ENCODE measurements around the gene LRFN4. TPM values are rescaled to one million over a fixed set of nuclear protein-coding genes. Genes with fewer than 3 reads are reported as not detected.
A peak's percentile ranks its signal among the peaks of the same experiment; 100 is the strongest.

The LRFN4 gene
- total and polyA plus RNA-seq, 10 of the 15 experiments (the other 5 are each of a cell fraction or from before 2014, with no cell fraction given): 0.03 to 43.8 (median 4.9) TPM

GRCh38 chr11:66840317-66841091 is 16.4 kb upstream of the LRFN4 start:
- POLR2A ChIA-PET: interaction anchor here (0.6 to 0.7 kb wide), 2 partner anchors 16 to 805 kb away, joined by 3 read pairs; no protein-coding TSS in a partner anchor
- BruUV-seq (replicated peaks): no TSS peak

GRCh38 chr11:66841861-66842260 is 15.0 kb upstream of the LRFN4 start:
- H2AFZ ChIP-seq (ENCODE audit: control insufficient read depth, low read depth, low read length): no peak overlapping the region
- in situ Hi-C loops (cut with MboI): no loop called here
- intact Hi-C loops (cut with micrococcal nuclease; ENCODE audit: unreplicated experiment): no loop called here
- peaks cover 16% of the 10 kb centered on the region for H3K4me1 ChIP-seq (ENCODE audit: control insufficient read depth, insufficient read depth, low read length)
- ChIA-PET RAD21 (ENCODE audit: unreplicated experiment) (interaction anchor here (2.1 to 2.9 kb wide), 2 partner anchors 14 to 146 kb away, joined by 10 read pairs; no protein-coding TSS in a partner anchor), SMC1A (ENCODE audit: uncharacterized antibody, unreplicated experiment) (interaction anchor here (0.9 to 3.7 kb wide), 6 partner anchors 14 to 222 kb away, joined by 3 to 14 read pairs (median 4); partner anchors contain the start of gene RBM4B), CTCF (interaction anchor here (1.0 to 3.3 kb wide), 8 partner anchors 14 to 453 kb away, joined by 3 to 11 read pairs (median 5); partner anchors contain the start of gene RBM4B), POLR2A (interaction anchor here (0.9 to 5.5 kb wide), 7 partner anchors 11 to 398 kb away, joined by 3 to 49 read pairs (median 3); partner anchors contain the start of gene RBM4B)
- H3K36me3 ChIP-seq (ENCODE audit: control insufficient read depth in 2 of 2, insufficient read depth in 2 of 2, low read length in 1 of 2): peaks cover 3 to 12% of the 10 kb centered on the region in 2 experiments; a peak in 2 of 4 replicates
- FAIRE-seq (no peak), DNase-seq (ENCODE audit: low read depth, low spot score) (no peak), ATAC-seq (no peak)
- TF ChIP-seq CREB1 (IDR thresholded peaks at IDR 0.05; ENCODE audit: low read depth) (no peak), SMAD5 (IDR thresholded peaks at IDR 0.05; ENCODE audit: low read depth) (0 out of 2 replicates have a peak, but pooled peaks have one; percentile 11), MTA3 (IDR thresholded peaks at IDR 0.05; ENCODE audit: borderline replicate concordance, low read length) (0 out of 2 replicates have a peak, but pooled peaks have one; percentile 13)
- H3K9ac ChIP-seq (ENCODE audit: control insufficient read depth, insufficient read depth, low read length): peak overlapping the region; percentile 99
- H3K9me3 ChIP-seq (replicated peaks; ENCODE audit: control insufficient read depth, insufficient read depth, low read length): no peaks in the 10 kb centered on the region
- H3K27me3 ChIP-seq (replicated peaks in 1 of 2; ENCODE audit: control insufficient read depth in 2 of 2, insufficient read depth in 2 of 2, low read length in 1 of 2): no peaks in the 10 kb centered on the region
- peak overlapping the region; percentile 84 for H3K4me2 ChIP-seq (ENCODE audit: control insufficient read depth, insufficient read depth)
- 84% methylated on average over 7 of the region's 7 CpGs for whole genome bisulfite sequencing (ENCODE audit: insufficient coverage, insufficient replicate concordance, low lambda C conversion rate, missing lambda C conversion rate)
- H4K20me1 ChIP-seq (ENCODE audit: control insufficient read depth, insufficient read depth): no peaks in the 10 kb centered on the region
- H3K27ac ChIP-seq (ENCODE audit: control insufficient read depth, insufficient read depth): peak overlapping the region; percentile 99
- peak overlapping the region; percentile 95 for H3K4me3 ChIP-seq
- H3K79me2 ChIP-seq (ENCODE audit: control insufficient read depth, insufficient read depth, low read length): peaks cover 37% of the 10 kb centered on the region
- no TSS peak for BruUV-seq (replicated peaks)

More at GRCh38 chr11:66840317-66841091, 16.4 kb upstream of the LRFN4 start:
- Histone ChIP-seq H3K4me2 (ENCODE audit: control insufficient read depth, insufficient read depth) (no peak overlapping the region; the same call in 1 of the 2 replicates), H4K20me1 (ENCODE audit: control insufficient read depth, insufficient read depth) (no peaks in the 10 kb centered on the region), H3K36me3 (ENCODE audit: control insufficient read depth in 2 of 2, insufficient read depth in 2 of 2, low read length in 1 of 2) (peaks cover 0 to 12% of the 10 kb centered on the region in 2 experiments; a peak in 1 of 4 replicates), H3K27me3 (replicated peaks in 1 of 2; ENCODE audit: control insufficient read depth in 2 of 2, insufficient read depth in 2 of 2, low read length in 1 of 2) (no peaks in the 10 kb centered on the region), H3K79me2 (ENCODE audit: control insufficient read depth, insufficient read depth, low read length) (peaks cover 37% of the 10 kb centered on the region), H3K4me1 (ENCODE audit: control insufficient read depth, insufficient read depth, low read length) (peaks cover 16% of the 10 kb centered on the region), H3K4me3 (no peak overlapping the region), H3K9ac (ENCODE audit: control insufficient read depth, insufficient read depth, low read length) (no peak overlapping the region), H3K27ac (ENCODE audit: control insufficient read depth, insufficient read depth) (no peak overlapping the region), H2AFZ (ENCODE audit: control insufficient read depth, low read depth, low read length) (no peak overlapping the region), H3K9me3 (replicated peaks; ENCODE audit: control insufficient read depth, insufficient read depth, low read length) (no peaks in the 10 kb centered on the region)
- intact Hi-C loops (cut with micrococcal nuclease; ENCODE audit: unreplicated experiment): no loop called here
- DNase-seq (ENCODE audit: low read depth, low spot score) (no peak), FAIRE-seq (no peak), ATAC-seq (no peak)
- RAD21 ChIA-PET (ENCODE audit: unreplicated experiment): interaction anchor here (1.9 kb wide), 1 partner anchor 145 kb away, joined by 6 read pairs; no protein-coding TSS in a partner anchor
- SMC1A ChIA-PET (ENCODE audit: uncharacterized antibody, unreplicated experiment): no interaction called here
- in situ Hi-C loops (cut with MboI): no loop called here
- 74% methylated on average over 4 of the region's 4 CpGs for WGBS (ENCODE audit: insufficient coverage, insufficient replicate concordance, low lambda C conversion rate, missing lambda C conversion rate)
- peak; percentile 45; the same call in 1 of the 2 replicates for TF ChIP-seq POLR2AphosphoS5 (IDR thresholded peaks at IDR 0.05; ENCODE audit: low read length)
- no peak for TF ChIP-seq CHD4 (IDR thresholded peaks at IDR 0.05)
- no peak for TF ChIP-seq ZBED1 (IDR thresholded peaks at IDR 0.05; ENCODE audit: borderline replicate concordance)
- CTCF ChIA-PET: interaction anchor here (1.0 to 3.3 kb wide), 5 partner anchors 11 to 162 kb away, joined by 3 to 11 read pairs (median 4); partner anchors contain the start of gene RBM4B
